ENCODE measurements around the gene PRRC2C.
"Not testable (repeated sequence)": the region's sequence is repeated elsewhere in the genome, so short reads cannot be mapped to it uniquely, and the experiment has no call there.

Gene PRRC2C

DNA sequence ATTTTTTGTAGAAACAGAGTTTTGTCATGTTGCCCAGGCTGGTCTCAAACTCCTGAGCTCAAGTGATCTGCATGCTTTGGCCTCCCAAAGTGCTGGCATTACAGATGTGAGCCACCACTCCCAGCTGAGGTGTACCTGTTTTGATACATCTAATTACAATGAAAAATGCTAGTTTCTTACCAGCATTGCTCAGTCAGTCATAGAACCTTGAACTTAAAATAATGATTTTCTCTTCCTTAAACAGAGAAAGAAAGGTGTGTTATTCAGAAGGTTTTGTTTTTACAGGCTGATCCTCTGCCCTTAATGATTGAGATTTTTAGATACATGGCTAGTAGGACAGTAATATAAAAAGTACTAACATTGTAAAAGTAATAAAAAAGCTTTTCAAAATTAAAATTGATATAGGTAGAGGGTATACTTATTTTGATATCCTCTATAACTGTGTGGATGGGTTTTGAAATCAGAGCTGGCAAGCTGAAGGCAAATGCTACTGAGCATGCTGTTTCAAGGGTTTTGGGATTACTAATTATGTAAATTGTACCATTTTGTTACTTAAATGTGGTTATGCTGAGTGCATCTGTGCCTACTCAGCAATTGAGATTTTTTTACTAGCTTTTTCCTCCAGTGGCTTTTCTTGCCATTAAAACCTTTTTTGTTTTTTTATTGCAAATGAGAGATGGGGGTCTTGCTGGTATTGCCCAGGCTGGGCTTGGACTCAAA is 16.1 kb downstream of the PRRC2C start:
- no peak for DNase-seq

DNA sequence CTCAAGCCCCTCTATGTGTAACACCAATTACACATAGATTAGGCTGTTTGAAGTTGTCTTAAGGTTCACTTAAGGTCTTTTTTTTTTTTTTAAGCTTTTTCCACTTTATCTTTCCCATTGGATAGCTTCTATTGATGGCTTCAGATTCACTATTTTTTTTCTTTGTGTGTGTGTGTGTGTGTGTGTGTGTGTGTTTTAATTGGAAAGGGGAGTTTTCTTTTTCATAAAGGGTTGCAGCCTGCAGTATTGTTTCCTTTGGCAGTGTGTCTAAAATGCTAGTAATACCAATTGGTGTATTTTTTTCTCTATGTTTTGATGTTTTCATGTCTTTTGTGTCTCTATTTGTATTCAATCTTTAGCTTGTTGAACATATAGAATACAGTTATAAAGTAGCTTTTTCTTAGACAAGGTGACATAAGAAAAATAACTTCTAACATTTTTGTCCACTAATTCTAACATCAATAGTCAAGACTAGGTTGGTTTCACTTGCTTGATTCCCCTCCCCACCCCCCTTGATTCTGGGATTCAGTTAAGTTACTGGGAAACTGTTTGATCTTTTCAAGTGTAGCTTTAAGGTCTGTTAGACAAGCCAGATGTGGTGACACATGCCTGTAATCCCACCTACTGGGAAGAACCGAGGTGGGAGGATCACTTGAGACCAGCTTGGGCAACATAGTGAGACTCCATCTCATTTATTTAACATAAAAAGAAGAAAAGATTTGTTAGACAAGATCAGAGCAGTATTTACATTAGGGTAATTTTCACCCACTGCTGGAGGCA is 21.4 kb downstream of the PRRC2C start:
- no peak for DNase-seq

DNA sequence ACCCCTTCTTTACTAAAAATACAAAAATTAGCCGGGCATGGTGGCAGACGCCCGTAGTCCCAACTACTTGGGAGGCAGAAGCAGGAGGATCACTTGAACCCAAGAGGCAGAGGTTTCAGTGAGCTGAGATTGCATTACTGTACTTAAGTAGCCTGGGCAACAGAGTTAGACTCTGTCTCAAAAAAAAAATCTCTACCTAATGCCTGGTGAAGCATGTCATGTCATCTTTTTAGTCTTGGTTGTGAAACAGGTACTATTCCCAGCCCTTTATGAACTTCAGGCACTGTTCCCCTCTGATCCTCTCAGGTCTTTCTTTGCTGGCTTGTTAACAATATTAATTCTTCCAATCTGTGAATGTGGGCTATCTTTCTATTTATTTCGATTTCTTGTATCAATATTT is 22.1 kb downstream of the PRRC2C start:
- DNase-seq = no peak

DNA sequence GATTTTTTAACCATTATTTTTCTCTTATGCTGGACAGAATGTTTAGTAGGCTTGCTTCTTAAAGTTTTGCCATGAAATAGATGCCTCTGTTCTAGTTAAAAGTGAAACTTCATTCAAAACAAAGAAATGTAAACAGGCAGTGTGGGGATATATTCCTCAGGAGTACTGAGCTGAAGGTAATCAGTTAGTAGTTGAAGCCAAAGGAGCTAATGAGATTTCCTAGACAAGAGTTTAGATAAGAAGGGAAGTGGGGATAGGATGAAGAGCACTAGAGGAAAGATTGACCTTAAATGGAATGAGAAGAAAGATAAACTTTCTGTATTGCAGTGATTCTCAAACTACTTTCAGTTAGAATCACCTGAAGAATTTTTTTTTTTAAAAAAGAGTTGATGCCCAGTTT is 23.9 kb downstream of the PRRC2C start:
- DNase-seq = no peak

DNA sequence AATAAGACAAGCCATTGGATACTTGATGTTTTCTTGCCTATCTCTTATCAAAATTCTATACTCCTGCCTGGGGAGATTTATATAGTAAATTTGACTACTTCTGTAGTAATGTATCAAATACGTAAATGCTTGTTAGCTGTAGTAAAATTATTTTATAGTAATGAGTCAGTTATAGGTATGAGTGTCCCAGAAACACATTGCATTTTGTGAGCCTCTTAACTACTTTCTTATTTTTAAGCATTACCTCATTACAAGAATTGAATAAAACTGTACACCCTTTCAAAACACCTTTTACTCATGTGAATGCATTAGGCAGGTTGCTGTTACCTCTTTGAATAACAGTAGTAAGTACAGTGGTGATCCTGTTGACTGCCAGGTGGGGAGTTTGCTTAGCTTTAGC is 28.4 kb downstream of the PRRC2C start:
- DNase-seq = no peak

DNA sequence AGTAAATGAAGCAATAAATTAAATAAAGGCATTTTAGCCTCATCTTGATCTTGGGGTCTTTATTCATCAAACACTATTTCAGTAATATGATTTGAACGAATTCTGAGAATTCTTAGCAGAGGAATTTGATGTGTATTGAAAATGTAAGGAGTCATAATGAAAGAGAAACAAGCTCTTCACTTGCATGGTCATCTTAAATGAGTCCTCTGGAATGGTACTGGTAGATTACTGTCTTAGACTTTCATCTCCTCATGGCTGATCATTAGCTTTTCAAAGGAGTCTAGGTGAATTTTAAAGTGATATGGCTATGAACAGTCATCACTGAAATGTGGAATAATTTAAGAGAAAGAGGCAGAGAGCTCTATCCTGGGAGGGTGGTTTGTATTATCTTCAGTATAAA is 30.0 kb downstream of the PRRC2C start:
- no peak for DNase-seq

DNA sequence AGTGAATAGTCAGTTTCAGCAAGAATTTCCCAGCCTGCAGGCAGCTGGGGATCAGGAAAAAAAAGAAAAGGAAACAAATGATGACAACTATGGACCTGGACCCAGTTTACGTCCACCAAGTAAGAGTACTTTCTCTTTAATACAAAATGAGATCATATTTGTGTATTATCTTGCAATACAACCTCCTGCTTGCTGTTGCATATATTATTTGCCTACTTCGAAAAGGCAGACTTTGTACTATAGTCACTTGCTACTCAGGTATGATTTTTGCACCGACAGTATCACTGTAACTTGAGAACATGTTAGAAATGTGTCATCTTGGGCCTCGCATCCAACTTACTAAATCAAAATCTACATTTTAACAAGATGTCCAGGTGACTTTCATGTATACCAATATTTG is 30.4 kb downstream of the PRRC2C start:
- no peak for DNase-seq

DNA sequence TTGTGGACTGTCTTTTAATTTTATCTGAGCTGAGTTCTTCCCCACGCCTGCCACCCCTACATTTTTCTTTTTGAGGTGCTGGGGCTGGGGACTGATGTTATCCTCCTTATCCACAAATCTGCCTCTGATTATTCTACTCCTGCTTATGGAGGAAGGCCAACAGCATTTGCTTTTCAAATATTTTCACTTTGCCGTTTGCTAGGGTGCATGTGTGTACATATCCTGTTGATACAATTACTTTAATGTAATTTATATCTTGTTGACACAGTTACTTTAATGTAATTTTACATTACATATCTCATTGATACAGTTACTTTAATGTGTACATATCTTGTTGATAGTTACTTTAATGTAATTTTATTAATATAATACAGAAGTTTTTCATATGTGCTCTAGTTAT is 36.2 kb downstream of the PRRC2C start:
- DNase-seq = no peak

DNA sequence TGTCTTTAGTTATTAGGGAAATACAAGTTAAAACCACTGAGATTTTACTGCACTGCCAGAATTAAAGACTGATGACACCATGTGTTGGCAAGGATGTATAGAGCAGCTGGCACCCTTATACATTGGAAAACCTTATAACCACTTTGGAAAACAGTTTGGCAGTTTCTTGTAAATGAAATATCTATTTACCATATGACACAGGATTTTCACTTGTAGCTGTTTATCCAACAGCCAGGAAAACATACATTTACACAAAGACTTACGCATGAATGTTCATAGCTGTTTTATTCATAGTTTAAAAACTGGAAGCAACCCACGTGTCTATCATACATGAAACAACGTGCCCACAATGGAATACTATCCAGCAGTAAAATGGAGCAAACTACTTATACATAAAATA is 45.3 kb downstream of the PRRC2C start:
- no peak for DNase-seq

DNA sequence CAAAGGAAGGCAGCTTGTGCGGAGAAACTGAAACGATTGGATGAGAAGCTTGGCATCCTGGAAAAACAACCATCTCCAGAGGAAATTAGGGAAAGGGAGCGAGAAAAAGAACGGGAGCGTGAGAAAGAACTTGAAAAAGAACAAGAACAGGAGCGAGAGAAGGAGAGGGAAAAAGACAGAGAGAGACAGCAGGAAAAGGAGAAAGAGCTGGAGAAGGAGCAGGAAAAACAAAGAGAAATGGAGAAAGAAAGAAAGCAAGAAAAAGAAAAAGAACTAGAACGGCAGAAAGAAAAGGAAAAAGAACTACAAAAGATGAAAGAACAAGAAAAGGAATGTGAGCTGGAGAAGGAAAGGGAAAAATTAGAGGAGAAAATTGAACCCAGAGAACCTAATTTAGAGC is 47.2 kb downstream of the PRRC2C start:
- DNase-seq = no peak

DNA sequence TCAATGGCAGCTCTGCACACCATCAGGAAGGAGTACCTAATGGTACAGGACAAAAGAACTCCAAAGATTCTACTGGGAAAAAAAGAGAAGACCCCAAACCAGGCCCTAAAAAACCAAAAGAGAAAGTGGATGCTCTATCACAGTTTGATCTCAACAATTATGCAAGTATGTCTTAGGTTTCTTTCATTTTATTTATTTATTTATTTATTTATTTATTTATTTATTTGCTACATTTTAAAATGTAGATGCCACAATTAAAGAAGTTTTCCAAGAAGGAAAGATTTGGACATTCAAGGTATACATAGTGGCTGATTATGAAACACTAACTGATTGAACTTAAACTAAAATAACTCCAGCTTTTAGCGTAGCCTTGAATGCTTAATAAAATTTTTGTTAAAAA is 60.2 kb downstream of the PRRC2C start:
- DNase-seq = no peak

DNA sequence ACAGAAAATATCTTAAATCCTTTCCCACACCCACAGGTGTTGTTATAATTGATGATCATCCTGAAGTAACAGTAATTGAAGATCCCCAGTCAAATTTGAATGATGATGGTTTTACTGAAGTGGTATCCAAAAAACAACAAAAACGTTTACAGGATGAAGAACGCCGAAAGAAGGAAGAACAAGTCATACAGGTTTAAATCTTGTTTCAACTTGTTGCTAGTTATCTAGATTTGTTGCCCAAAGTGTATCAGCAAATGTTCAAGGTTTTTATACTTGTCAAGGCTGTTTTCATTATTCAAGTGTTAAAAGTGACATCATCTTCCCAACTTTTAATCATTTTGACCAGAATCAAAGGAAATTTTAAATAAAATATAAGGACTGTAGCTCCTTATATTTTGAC is 64.7 kb downstream of the PRRC2C start:
- no peak for DNase-seq

DNA sequence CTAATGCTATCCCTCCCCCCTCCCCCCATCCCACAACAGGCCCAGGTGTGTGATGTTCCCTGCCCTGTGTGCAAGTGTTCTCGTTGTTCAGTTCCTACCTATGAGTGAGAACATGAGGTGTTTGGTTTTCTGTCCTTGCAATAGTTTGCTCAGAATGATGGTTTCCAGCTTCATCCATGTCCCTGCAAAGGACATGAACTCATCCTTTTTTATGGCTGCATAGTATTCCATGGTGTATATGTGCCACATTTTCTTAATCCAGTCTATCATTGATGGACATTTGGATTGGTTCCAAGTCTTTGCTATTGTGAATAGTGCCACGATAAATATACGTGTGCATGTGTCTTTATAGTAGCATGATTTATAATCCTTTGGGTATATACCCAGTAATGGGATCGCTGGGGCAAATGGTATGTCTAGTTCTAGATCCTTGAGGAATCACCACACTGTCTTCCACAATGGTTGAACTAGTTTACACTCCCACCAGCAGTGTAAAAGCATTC is 65.3 kb downstream of the PRRC2C start:
- not testable (repeated sequence) for DNase-seq

DNA sequence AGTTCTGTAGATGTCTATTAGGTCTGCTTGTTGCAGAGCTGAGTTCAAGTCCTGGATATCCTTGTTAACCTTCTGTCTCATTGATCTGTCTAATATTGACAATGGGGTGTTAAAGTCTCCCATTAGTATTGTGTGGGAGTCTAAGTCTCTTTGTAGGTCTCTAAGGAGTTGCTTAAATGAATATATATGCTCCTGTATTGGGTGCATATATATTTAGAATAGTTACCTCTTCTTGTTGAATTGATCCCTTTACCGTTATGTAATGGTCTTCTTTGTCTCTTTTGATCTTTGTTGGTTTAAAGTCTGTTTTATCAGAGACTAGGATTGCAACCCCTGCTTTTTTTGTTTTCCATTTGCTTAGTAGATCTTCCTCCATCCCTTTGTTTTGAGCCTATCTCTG is 68.6 kb downstream of the PRRC2C start:
- DNase-seq = not testable (repeated sequence)

DNA sequence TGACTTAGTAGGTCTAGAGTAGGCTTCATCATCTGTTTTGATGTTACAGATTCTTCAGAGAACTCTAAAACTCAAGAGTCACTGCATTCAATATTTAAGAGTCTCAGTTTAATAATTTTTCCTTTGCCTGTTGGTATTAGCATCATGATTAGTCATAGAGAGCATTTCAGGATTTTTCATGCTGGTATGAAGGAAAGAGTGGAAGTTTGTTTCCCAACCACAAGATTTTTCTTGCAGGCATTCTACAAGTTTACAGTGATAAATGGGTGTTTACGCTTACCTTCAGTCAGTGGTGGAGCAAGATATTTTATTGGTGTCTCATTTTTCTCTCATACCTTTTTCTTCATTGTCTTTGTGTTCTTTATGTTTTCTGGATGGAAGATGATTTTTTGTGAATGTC is 78.3 kb downstream of the PRRC2C start:
- DNase-seq = no peak

DNA sequence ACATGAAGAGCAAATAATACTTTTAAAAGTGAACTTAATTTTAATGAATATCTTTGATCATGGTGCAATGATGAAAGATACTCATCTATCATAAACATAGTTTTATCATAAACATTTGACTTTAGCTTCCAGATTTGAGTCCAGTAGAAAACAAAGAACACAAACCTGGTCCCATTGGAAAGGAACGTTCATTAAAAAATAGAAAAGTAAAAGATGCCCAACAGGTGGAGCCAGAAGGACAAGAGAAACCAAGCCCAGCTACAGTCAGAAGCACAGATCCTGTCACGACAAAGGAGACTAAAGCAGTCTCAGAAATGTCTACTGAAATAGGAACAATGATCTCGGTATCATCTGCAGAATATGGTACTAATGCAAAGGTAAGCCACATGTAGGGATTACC is 81.1 kb downstream of the PRRC2C start:
- no peak for DNase-seq

DNA sequence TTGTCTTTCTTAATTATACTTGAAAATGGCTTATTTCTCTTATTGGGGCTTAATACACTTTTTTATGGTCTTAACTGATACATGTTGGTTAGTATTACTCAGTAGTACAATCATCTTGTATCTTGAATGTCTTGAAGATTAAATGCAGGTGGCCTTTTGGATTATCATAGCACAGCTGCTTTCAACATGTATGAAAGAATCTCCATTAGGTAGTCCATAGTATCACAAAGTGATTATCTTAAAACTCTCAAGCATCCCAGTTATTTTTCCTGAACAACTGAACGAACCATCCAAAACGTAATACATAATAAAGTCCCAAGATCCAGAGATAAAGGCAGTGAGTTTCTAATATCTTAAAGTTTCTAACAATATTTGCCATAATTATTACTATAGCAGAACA is 85.0 kb downstream of the PRRC2C start:
- no peak for DNase-seq

DNA sequence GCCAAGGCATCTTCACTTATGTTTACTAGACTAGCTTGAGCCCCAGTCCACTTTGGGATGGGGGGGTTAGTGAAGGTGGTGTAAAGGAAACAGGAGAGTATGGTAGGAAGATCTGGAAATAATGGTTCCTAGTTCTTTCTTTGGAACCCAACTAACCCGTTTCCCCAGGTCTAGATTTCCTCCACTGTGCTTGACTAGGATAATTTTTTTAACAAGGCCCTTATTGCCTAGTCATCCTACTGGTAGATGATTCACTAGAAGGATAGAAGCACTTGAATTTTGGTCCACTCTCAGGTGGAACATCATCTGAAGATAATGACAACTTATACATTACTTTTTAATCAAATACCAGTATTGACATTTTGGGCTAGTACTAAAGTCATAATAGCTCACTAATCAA is 90.8 kb downstream of the PRRC2C start:
- no peak for DNase-seq

DNA sequence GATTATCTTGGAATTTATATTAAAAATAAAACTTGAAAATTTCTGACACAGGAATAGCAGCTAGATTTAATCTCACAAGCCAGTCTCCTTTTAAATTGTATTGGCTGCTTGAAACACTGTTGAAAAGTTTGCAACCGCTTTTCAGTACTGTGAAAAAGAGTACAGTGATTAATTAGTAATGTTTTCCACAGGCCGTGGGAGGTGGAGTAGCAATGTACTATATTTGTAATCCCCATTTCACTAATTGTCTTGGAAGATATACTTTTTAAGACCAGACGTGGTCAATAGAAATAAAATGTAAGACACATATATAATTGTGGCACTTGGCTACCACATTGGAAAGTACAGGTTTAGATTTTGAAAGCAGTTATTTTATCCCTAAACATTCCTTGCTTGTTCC is 95.9 kb downstream of the PRRC2C start:
- no peak for DNase-seq

DNA sequence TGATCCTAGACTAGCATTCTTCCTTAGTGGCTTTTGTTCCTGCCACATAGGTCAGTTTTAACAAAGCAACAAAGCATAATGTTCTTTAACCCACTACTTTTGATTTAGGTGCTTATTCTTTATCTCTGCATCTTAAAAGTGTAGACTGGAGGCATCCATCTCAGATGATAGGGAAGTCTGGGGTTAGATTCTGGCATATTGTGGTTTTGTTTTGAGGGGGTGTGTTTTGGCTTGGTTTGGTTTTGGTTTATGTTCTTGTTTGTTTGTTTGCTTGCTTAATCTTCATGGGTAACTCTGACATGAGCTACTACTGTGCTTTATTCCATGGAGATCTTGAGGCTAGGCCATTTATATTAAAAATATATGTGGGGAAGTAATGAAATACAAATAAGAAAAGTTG is 96.4 kb downstream of the PRRC2C start:
- no peak for DNase-seq

DNA sequence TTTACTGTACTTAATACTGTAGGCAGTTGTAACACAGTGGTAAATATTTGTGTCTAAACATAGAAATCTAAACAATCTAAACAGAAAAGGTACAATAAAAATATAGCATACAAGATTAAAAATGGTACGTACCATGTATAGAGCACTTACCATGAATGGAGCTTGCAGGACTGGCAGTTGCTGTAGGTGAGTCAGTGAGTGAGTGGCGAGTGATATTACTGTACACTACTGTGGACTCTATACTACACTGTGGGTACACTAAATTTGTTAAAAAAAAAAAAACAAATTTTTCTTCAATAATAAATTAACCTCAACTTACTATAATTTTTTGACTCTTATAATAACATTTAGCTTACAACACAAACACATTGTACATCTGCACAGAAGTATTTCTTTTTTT is 97.3 kb downstream of the PRRC2C start:
- DNase-seq = no peak

DNA sequence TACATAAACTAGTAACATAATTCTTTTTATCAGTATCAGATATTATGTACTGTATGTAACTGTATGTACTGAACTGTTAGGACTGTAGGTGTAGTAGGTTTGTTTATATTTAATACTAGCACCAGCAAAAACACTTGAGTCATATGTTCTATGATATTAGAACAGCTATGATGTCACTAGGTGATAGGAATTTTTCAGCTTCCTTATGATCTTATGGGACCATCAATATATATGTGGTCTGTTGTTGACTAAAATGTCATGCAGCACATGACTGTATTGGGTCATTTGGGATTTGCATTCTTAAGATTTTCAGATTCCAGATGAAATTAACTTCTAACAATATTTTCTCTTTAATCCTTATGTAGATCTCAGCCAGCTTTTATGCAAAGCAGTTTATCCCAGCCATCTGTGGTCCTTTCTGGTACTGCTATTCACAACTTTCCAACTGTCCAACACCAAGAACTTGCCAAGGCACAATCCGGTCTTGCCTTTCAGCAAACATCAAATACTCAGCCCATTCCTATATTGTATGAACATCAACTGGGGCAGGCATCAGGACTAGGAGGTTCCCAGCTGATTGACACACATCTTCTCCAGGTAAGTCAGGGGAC is 98.4 kb downstream of the PRRC2C start:
- DNase-seq = no peak

DNA sequence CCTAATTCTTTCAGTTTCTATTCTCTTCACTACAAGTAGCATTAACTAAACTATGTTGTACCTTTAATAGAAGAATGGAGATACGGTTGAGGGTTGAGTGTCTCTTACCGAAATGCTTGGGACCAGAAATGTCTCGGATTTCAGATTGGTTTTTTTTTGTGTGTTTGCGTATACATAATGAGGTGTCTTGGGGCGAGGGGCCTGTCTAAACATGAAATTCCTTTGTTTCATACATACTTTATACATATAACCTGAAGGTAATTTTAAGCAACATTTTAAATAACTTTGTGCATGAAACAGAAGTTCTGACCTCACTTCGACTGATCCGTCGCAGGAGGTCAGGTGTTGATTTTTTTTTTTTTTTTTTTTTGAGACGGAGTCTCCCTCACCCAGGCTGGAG is 100.4 kb downstream of the PRRC2C start:
- no peak for DNase-seq

DNA sequence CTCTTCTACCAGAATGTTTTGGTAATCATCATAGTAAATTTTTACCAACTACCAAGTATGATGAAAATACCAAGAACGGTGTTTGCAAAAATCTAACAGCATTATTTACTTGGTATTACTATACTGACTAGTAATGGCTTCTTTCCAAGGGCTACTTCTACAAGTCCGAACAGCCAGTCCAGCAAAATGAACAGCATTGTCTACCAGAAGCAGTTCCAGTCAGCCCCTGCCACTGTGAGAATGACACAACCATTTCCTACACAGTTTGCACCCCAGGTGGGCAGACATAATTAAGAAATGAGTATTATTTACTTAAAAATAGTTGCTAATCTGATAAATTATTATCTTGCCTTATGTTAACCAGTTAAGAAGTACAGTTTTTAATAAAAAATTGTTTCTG is 102.9 kb downstream of the PRRC2C start:
- DNase-seq = peak in 1 of 2 donors; percentile 20
